Effector CD8-positive, alpha-beta T cell (primary cell): Measurements from ENCODE around the gene CREB3L2.

ENCODE experiments used
- DNase-seq: peaks from one replicate; lab custom pipeline; 2025; lab: John Stamatoyannopoulos, UW

Gene CREB3L2

DNA sequence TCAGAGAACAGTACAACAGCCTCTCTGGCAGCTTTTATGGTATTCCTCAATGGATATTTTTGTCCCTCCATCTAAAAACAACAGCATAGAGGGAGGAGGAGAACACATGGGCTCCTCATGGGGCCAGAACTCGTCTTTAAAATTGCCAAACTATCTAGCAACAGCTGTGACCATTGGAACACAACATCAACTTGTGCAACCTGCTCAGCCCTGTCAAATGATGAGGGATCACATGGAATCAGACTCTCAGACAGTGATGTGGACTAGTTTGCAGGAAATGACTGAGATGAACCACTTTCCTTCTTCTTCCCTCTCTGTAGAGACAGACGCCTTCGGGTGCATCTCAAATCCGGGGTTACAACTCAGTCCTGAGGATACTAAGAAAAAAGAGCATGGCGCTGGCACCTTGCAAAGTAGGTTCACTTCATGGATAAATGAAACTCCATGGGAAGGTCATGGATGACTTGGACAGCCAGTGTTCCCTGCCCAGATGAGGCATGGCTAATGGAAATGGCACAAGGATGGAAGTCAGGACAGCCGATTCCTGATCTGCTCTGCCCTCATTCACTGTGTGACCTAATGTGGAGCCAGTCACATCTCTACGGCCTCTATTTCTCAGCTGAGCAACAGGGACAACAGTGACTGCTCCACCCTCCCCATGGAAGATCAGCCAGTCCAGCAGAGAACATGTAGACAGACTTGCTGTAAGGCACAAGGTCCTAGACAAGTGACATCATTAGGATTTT, 130.5 kb downstream of the CREB3L2 start:
- no peak for DNase-seq

DNA sequence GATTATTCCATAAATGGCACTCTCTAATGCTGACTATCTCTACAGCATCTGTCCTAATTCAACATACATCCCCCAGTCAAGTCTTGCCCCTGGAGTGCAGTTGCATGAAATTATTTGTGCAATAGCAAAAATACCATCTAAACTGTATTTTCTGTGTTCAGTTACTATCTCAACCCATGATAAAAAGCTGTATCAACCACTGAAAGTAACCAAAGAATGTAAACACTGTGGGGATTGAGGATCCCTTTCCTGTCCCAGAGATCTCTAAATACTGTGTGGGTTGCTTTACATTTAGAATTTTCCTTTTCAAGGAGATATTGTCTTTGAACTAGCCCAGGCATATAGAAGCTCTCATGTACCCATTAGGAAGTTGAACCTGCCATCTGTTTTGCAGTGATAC, 131.2 kb downstream of the CREB3L2 start:
- no peak for DNase-seq

DNA sequence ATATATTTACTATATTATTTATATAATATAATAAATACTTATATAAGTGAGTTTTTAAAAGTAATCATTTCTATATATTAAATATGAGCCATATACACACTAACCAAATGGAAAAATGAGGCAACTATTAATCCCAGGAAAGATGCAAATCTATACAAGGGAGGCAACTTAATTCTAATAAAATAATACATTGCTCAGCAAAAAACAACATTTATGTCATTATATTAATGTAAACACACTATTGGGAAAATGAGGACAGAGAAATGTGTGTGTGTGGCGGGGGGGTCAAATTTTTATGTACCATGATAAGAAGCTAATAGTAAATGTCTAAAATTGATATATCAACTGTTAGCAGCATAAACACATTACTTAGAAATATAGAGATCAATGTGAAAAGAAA, 131.8 kb downstream of the CREB3L2 start:
- DNase-seq: no peak

DNA sequence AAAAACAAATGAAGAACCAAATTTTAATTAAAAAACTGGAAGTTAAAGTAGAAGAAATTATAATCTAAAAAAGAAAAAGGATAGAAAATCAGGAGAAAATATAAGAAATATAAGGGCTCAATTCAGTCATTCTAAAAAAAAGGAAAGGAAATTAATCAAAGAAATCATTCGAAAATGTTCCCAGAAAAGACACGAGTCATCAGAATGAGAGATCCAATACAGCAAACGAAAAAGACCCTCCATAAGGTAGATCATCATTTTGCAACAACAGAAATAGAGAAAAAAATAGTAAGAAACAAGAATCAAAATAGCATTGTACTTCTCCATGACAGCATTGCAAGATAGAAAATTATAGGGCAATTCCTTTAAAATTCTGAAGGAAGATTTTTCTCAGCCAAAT, 132.6 kb downstream of the CREB3L2 start:
- no peak for DNase-seq

DNA sequence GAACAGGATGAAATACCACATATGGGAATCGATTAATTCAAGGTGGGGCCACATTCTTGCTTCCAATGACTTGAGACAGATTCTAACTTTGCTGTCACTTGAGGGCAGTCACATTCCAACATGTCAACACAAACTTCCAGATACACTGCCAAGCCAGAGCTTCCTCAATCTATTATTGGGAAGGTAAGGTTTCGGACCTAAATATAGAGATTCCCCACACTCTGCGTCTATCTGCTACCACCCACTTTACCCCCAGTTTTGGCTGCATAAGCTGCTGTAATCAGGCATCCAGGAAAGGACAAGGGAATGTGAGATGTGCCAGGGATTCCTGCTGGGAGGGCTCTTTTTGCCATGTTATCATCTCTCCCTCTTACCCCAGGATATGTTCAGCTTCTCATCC, 134.6 kb downstream of the CREB3L2 start:
- no peak for DNase-seq

DNA sequence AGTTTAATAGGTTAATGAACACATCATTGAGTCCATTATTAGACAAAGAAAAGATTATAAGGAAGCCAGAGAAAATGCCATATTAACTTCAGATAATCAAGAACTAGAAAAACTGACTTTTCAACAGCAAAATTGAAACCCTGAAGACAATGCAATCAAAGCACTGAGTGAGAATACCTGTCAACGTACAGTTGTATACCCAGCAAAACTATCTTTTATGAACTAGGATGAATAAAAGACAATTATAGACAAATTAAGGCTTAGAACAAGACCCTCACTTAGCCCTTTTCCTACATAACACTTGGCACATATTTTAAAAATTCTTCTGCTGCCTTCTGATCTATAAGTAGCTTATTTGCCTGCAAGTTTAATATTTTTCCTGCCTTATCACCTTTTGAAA, 136.1 kb downstream of the CREB3L2 start:
- no peak for DNase-seq

DNA sequence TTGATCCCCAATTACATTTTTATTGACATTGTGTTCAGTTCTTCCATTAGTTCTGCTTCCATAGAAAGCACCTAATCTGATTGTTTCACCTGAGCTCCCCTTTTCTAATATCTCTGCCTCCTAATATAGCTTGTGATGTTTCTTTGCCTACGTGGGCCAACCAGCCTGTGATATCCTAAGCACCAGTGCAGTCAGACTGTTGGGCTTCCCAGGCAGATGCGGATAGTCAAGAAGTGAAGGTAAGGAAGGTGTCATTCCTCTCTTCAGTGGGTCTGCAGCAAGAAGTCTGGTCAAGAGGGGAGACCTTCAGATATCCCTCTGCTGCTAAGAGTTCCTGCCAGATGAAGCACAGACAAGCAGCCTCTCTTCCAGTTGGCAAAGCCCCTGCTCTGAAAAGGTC, 138.9 kb downstream of the CREB3L2 start:
- no peak for DNase-seq

DNA sequence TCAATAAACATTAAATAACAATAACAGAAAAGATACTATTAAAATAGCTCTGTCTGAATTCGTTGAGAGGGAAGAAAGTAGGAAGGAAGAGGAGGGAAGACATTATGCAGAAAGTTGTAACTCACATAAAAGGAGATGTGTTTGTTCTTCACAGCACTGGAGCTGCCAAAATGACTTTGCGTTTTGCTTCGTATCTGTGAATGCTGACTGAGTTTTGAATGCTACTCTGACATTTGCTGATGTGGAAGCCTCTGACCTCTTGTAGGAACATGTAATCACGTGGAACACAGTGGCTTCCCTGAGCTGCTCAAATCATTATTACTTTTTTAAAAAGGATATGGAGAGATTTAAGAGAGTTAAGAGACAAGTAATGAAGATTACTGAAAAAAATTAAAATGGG, 139.5 kb downstream of the CREB3L2 start:
- no peak for DNase-seq

DNA sequence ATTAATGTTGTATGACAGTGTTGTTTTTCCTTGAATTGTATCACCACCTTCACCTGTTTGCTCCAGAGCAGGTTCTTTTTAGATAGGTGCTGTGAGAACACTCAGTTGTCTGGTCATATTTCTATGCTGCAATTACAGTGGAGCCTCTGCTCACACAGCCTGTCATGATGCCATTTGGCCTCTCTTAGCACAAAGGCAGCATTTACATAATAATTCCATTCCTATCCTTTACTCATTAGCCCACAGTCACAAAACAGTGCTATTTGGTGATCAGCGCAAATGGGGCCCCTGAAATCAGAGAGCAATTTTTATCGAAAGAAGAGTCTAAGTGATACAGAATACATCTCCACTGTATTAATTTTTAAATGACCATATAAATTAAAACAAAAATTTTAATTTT, 141.3 kb downstream of the CREB3L2 start:
- DNase-seq: no peak

DNA sequence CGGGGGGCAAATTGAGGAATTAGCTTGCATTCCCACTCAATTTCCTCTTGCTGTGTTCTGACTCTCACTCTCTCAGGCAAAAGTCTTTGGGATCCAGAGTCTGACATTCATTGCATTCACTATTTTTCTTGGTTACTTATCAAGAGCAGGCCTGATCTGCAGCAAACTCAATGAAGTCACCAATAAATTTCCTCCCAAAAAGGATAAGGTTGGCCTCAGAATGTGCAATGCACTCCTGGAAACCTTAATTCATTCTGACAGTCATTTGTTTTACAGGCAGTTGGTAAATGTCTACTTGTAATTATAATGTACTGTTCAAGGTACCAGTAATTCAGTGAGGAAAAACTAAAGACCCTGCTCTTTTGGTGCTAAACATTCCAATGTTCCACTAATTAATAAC, 148.8 kb downstream of the CREB3L2 start:
- no peak for DNase-seq

DNA sequence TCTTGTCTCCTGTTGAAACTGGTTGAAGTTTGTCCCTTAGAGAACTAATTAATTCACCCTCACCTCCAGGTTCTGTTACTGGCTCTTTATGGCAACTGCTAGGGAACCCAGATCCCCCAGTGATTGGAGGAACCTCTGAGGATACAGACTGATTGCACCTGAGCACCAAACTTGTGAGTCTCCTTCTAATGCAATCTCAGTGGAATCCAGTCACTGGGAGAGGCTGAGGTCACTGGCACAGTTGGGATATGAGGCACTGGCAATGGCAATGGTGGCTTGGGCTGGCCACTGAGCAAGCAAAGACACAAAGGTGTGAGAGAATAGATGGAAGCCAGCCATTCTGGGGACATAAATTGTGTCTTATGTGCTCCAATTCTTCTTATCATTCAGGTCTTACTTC, 149.8 kb downstream of the CREB3L2 start:
- DNase-seq: no peak

DNA sequence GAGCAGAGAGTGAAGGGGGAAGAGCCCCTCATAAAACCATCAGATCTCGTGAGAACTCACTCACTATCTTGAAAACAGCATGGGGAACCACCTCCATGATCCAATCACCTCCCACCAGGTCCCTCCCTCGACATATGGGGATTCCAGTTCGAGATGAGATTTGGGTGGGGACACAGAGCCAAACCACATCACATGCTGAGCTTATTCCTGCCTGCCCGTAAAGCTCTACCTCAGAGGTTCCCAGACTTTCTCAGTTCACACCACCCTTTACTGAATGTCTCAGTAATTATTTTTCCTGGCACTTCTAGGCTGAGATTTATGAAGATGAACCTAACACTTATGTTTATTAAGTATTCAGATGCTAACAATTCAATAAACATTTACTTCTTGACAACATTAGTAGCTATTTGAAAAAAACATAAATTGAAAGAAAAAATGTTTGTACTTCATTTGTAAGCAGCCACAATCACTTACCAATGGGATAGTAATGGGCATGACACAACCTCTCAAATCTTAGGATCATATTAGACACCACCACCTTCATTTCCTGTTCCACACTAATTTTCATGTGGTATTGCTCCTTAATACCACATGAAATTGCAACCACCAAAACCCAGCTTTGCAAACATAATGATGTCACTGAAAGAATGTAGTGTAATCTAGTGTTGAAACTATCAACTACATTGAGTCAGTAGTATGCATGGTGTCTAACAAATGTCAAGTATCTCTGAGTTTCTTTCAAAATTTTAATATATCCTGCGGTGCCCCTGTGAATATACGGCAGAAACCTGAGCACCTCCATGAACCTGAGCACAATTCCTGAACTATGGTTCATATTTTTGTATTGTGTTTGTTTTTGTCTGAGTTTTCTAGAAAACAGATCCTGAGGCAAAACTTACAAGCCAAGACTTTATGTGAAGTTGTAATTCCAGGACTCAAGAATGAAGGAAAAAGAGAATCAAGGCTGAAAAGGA, 150.6 kb downstream of the CREB3L2 start:
- DNase-seq: no peak

DNA sequence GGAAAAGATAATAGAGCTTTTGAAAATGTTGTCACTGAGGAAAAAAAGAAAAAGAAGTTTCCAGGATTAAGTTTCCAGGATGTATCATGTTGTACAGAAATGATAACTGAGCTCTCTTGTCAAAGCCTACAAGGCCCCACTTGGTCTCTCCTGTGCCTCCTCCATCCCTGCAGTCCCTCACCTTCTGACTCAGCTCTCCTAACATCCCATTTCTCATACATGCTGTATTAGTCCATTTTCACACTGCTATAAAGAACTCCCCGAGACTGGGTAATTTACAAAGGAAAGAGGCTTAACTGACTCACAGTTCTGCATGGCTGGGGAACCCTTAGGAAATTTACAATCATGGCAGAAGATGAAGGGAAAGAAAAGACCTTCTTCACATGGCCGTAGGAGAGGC, 151.3 kb downstream of the CREB3L2 start:
- no peak for DNase-seq

DNA sequence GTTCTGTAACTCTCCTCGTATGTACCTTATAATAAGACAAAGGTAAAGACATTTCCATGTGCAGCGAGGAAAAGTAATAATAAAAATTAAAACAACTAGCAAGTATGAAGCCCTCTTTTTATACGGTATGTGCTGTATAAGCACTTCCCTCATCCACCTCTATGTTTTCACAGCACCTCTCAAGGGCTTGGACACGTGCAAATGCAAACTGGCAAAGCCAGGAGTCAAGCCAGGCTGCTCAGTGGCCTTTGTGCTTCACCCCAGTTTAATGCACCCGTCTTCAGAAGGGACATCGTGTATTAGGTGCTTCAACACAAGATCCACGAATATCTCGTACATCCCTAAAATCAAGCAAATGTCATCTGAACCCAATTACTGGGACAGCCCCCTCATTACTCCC, 153.8 kb downstream of the CREB3L2 start:
- DNase-seq: no peak

DNA sequence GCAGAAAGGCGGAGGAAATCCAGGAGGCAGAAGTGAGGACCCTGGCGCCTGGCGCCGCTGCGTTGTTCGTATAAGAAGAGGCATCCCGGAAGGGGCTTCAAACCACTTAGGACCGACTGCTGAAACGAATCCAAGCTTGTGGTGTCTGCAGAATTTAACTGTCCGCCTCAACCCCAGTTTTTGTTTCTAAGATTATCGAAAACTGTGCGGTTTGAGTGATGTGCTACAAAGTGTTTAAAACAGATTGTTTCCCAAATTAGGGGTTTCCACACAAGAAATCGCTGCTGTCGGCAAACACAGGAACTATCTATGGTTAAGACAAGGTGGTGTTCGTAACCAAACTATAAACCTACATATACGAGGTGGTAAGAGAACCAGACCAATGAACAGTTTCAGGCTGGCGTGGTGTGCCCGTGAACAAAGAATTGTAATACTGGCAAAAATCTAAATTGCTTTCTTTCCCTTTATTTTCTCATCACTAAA, 154.3 kb downstream of the CREB3L2 start:
- DNase-seq: no peak

DNA sequence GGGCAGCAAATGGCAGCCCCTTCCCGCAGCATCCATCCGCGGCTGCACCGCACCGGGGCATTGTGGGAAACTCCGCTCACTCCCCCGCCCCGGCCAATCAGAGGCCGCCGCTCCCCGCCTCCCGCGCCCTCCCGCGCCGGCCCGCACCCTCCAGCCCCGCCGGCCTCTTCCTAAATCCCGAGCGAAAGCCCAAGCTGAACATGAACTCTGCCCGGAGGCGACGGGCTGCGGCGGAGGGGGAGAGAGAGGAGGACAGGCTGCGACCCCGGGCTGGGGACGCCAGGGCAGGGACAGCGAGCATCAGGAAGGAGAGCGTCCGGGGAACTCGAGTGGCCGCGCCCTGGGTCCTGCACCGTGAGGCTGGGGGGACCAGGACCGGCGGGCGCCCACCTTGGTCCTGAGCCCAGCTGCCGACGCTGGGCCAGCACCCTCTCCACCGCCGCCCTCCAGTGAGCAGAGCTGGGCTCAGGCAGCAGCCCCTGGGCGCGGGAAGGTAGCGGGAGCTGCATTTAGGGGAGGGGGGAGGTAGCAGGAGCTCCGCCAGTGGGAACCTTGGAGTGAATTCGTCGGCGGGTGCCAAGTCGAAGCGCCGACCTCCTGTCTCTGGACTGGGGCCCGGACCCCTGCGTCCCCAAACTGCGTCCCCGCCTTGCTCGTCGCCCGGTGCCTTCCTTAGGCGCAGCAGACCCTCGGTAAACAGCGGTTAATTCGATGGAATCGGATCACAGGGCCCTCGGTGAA, 154.9 kb downstream of the CREB3L2 start, which contains the start of gene DGKI:
TSS of gene DGKI (minus strand) at position 148 of the 741 bp plus-strand sequence.
- DNase-seq: no peak

DNA sequence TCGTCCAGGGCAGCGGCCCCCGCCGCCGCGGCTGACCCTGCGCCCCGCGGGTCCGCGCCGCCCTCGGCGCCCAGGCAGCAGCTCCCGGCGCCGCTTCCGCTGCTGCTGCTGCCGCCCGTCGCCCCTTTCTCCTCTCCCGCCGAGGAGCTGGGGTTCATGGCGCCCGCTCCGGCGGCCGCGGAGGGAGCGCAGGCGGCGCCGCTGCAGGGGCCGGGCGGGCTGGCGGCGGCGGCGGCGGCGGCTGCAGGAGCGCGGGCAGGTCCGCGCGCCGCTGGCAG, 155.4 kb downstream of the CREB3L2 start:
- no peak for DNase-seq

DNA sequence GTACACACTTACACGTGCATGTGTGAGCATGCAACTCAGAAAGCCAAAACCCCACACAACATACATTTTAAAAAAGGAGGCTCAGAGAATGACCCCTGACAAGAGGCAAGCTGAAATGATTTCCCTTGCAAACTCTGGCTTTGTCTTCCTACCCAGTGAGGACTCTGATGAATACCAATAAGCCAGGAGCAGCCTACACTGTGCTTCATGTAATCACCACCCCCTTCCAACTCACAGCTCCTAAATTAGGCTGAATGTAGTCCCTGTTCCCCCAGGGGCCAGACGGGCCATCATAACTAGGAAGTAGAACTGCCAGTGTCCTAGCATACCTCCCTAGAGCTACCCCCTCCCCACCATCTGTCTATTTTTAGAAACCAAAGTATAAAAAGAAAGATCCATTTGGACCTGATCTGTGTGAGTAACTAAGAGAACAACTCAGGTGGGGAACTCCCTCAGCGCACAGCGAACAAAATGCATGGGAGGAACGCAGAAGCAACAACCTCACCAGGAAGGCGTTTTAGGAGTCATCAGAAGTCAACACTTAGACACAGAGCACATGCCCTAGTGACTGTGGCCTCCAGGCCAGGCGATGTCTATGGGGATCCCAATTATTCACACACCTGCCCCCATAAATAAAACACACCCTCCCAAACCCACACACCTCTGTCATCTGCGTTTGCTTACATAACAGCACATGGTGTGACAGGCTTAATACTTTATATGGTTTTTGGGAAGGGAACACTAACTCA, 157.0 kb downstream of the CREB3L2 start:
- DNase-seq: no peak

DNA sequence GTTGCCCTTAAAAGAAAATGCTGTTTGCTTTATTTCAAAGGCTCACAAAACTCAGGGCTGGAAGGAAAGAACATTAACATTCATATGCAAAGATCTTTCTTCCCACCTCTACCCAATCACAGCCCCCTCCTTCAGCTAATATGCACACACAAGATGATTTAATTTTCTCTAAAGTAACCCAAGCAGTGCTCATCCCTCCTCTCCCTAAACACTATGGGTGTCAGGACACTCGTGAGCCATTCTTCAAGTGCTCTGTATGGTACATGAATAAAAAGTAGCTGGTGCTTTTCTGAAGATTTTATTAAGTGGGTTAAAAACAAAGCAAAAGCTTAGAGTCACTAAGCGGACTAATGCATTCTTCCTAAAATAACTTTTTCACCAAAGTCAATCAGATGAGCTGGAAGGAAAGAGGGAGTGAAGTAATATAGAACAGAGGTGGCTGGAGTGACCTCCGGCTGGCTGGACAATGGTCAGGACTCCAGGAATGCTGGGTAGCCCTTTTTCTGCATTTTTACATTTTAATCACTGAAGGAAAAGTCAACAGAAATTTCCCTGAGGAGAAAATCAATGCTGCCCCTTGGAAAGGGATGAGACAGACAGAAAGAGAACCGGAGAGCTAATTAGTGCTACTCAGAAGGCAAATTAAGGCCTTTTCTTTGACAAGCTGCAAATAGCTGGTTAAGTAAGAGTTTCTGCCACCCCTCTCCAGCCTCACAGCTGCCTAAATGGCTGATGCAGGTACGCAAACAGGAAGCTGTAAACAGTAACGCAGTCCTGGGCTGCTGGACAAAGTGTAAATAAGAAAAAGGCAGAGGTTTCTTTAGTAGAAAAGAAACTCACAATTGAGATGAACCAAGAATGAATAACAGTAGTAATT, 161.7 kb downstream of the CREB3L2 start:
- DNase-seq: no peak

DNA sequence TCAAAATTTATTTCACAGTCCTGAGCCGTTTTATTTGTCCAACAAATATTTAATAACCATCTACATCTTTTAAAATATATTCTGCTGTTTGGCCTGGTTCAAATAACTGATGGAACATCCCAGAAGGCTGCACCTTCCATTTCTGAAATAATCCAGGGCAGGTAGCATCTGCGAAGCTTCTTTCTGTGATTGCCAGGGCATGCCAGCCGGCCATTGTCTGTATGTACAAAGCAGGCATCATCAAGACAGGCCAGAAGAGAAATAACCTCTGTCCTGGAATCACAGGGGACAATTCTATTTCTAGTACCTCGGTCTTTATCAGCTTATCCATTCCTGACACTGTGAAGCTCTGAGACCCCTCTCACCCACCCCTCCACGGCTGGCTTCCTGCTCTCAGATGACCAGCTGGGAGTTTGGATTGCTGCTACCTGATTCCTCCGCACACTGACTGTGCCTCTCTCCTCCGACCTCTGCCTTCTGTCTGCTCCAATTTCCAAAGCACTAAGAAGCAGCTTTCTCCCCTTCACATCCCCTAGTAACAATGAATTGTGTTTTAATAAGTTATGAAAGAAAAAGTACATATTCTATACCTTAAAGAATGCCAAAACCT, 163.1 kb downstream of the CREB3L2 start:
- no peak for DNase-seq
